Measurements from ENCODE around the gene IGLL5. TPM values are rescaled to one million over a fixed set of nuclear protein-coding genes. Genes with fewer than 3 reads are reported as not detected.

IGLL5 gene
- 1.2 TPM for total RNA-seq

- peak; percentile 28 for DNase-seq (ENCODE audit: low spot score)
- no peak for ATAC-seq
Observed at GRCh38 chr22:22887621-22888503, at the start of gene IGLL5. TSS of gene IGLL5 (plus strand) at chr22:22887816. CDS start at chr22:22888054, 238 bp downstream.

- DNase-seq (ENCODE audit: low spot score), result no peak
Observed at GRCh38 chr22:22838148-22838786, 49.3 kb upstream of the IGLL5 start.

GRCh38 chr22:22839570-22840314, 47.9 kb upstream of the IGLL5 start:
- ATAC-seq (no peak), DNase-seq (ENCODE audit: low spot score) (no peak)

More at GRCh38 chr22:22838148-22838786, 49.3 kb upstream of the IGLL5 start:
- ATAC-seq, result no peak

GRCh38 chr22:22840780-22841179, 46.8 kb upstream of the IGLL5 start:
- ATAC-seq, result no peak

GRCh38 chr22:22841598-22841997, 46.0 kb upstream of the IGLL5 start:
- ATAC-seq (no peak), DNase-seq (ENCODE audit: low spot score) (no peak)

More at GRCh38 chr22:22840780-22841179, 46.8 kb upstream of the IGLL5 start:
- DNase-seq (ENCODE audit: low spot score), result no peak

- no peak for DNase-seq (ENCODE audit: low spot score)
Observed at GRCh38 chr22:22842085-22842484, 45.5 kb upstream of the IGLL5 start.

GRCh38 chr22:22843848-22844247, 43.8 kb upstream of the IGLL5 start:
- peak; percentile 74 for ATAC-seq
- DNase-seq (ENCODE audit: low spot score), result no peak

More at GRCh38 chr22:22842085-22842484, 45.5 kb upstream of the IGLL5 start:
- peak; percentile 70 for ATAC-seq

- no peak for DNase-seq (ENCODE audit: low spot score)
Observed at GRCh38 chr22:22847241-22847640, 40.4 kb upstream of the IGLL5 start.

GRCh38 chr22:22848364-22848866, 39.2 kb upstream of the IGLL5 start:
- ATAC-seq, result peak; percentile 97

More at GRCh38 chr22:22847241-22847640, 40.4 kb upstream of the IGLL5 start:
- ATAC-seq, result no peak

GRCh38 chr22:22849640-22850610, 37.7 kb upstream of the IGLL5 start:
- DNase-seq (ENCODE audit: low spot score), result no peak

More at GRCh38 chr22:22848364-22848866, 39.2 kb upstream of the IGLL5 start:
- DNase-seq (ENCODE audit: low spot score), result peak; percentile 70

GRCh38 chr22:22851969-22852368, 35.6 kb upstream of the IGLL5 start:
- DNase-seq (ENCODE audit: low spot score) (no peak), ATAC-seq (no peak)

More at GRCh38 chr22:22849640-22850610, 37.7 kb upstream of the IGLL5 start:
- no peak for ATAC-seq

- no peak for DNase-seq (ENCODE audit: low spot score)
- ATAC-seq, result no peak
Observed at GRCh38 chr22:22853713-22854112, 33.9 kb upstream of the IGLL5 start.

- ATAC-seq (no peak), DNase-seq (ENCODE audit: low spot score) (no peak)
Observed at GRCh38 chr22:22854466-22854865, 33.1 kb upstream of the IGLL5 start.

- no peak for DNase-seq (ENCODE audit: low spot score)
- ATAC-seq, result no peak
Observed at GRCh38 chr22:22855085-22855484, 32.5 kb upstream of the IGLL5 start.

- ATAC-seq, result peak; percentile 60
- no peak for DNase-seq (ENCODE audit: low spot score)
Observed at GRCh38 chr22:22855617-22856308, 31.9 kb upstream of the IGLL5 start.

- DNase-seq (ENCODE audit: low spot score) (no peak), ATAC-seq (no peak)
Observed at GRCh38 chr22:22856364-22856763, 31.3 kb upstream of the IGLL5 start.

GRCh38 chr22:22856885-22857606, 30.6 kb upstream of the IGLL5 start:
- DNase-seq (ENCODE audit: low spot score), result peak; percentile 10
- ATAC-seq, result no peak
